ENCODE results near the gene RNF225. TPM values are rescaled to one million over a fixed set of nuclear protein-coding genes. Genes with fewer than 3 reads are reported as not detected.

The RNF225 gene
- total and polyA plus RNA-seq, 2 of the 13 experiments (the other 11 are each of a cell fraction or from before 2014, with no cell fraction given): not detected

DNA sequence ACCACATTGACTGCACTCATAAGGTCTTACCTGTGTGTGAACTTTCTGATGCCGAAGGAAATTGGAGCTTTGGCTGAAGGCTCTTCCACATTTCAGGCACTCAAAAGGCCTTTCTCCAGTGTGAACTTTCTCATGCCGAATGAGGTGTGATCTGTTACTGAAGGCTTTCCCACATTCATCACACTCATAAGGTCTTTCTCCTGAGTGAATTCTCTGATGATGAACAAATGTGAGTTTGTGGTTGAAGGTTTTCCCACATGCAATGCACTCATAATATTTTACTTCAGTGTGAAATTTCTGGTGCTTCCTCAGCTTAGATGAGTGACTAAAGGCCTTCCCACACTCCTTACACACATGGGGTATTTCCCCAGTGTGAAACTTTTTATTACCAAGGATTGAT, 38.8 kb downstream of the RNF225 start (continued):
- TF ChIP-seq ZNF503 (CRISPR knock-in tag; IDR thresholded peaks at IDR 0.05) (no peak), NFATC3 (CRISPR knock-in tag; IDR thresholded peaks at IDR 0.05) (no peak)

DNA sequence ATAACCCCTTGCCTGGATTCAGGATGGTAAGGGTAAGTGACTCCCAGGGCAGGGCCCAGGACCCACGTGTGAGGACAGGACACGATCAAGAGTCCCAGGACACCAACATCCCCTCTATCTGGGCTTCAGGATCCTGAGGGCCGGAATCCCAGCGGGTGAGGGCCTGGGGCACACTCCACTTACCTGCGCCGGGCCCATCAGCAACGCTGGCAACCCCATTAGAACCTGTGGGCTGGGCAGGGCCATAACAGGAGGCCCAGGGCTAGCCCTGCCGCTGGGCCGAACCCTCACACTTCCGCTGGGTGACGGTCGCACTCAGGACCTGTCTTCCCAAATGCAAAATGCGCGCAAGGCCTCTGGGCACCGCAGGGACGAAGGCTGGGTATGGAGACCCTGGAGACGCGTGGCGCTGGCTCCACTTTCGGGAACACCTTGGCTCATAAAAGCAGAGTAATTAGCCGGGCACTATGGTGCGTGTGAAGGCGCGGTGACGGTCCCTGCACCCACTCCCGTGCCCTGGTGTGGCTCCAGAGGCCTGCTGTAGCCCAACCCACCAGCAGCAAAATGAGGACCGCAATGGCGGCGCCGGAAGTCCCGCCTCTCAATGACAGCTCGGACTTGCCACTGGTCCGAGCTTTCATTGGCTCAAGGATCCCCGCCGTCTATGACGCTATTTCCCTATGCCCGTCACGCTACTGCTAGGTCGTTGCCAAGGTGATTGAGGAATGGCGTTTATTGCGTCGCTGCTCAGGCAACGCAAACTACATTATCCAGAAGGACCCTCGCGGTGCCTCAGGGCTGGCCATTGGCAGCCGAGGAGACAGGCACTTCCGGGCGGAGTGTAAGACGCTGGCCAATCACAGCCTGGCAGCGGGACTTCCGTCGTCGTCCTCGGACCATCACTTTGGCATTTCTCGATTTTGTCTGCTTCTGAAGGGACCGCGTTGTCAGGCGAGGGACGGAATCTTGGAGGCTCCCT, 44.4 kb downstream of the RNF225 start, which contains the start of gene ZNF132:
TSS of gene ZNF132 (minus strand) at position 578 of the 979 bp plus-strand sequence. CDS start at position 246, 332 bp downstream.
- no peak within 1 kb of the TSS for H3K9ac ChIP-seq (ENCODE audit: insufficient read depth, low read depth, low read length)
- no TSS peak for BruUV-seq (replicated peaks)
- H3K9me3 ChIP-seq (ENCODE audit: low read length): no peaks in the 10 kb centered on the region
- CTCF ChIA-PET (ENCODE audit: low intra/inter-chr PET ratio, low total read pairs): no interaction called here
- H3K4me1 ChIP-seq (ENCODE audit: insufficient read depth, low read length): no peaks in the 10 kb centered on the region
- no peak within 1 kb of the TSS for H3K27ac ChIP-seq (ENCODE audit: extremely low read length, insufficient read depth, low read length)
- H2AFZ ChIP-seq (ENCODE audit: low read length): no peak within 1 kb of the TSS
- WGBS (ENCODE audit: low lambda C conversion rate): 75% methylated on average over 45 of the region's 59 CpGs
- H4K20me1 ChIP-seq (ENCODE audit: insufficient read depth, low read length): no peaks in the 10 kb centered on the region
- DNase-seq (ENCODE audit: low spot score): no peak
- no peak for ATAC-seq
- intact Hi-C loops (cut with micrococcal nuclease; ENCODE audit: unreplicated experiment): no loop called here
- in situ Hi-C loops (cut with HindIII; ENCODE audit: extremely low pct_ligation_motif_present, low pct_unique_long_range_greater_than_20kb): no loop called here
- H3K36me3 ChIP-seq (replicated peaks in 1 of 2; ENCODE audit: control insufficient read depth in 1 of 2, insufficient read depth in 2 of 2, low read length in 2 of 2): no peaks in the 10 kb centered on the region
- H3K27me3 ChIP-seq (ENCODE audit: control insufficient read depth in 1 of 2, insufficient read depth in 2 of 2, low read length in 2 of 2): no peaks in the 10 kb centered on the region
- H3K79me2 ChIP-seq (ENCODE audit: insufficient read depth, low read length): no peaks in the 10 kb centered on the region
- H3K4me3 ChIP-seq (replicated peaks in 1 of 3; ENCODE audit: insufficient read depth in 1 of 3, low read depth in 2 of 3, low read length in 3 of 3): no peak within 1 kb of the TSS
- FAIRE-seq: no peak
- POLR2A ChIA-PET: no interaction called here
- no peak within 1 kb of the TSS for H3K4me2 ChIP-seq (ENCODE audit: low read depth, low read length)
- TF ChIP-seq ZNF766 (CRISPR knock-in tag; IDR thresholded peaks at IDR 0.05; ENCODE audit: borderline replicate concordance): no peak
- TF ChIP-seq ZNF564 (CRISPR knock-in tag; IDR thresholded peaks at IDR 0.05): no peak
- TF ChIP-seq, protein P1, sequence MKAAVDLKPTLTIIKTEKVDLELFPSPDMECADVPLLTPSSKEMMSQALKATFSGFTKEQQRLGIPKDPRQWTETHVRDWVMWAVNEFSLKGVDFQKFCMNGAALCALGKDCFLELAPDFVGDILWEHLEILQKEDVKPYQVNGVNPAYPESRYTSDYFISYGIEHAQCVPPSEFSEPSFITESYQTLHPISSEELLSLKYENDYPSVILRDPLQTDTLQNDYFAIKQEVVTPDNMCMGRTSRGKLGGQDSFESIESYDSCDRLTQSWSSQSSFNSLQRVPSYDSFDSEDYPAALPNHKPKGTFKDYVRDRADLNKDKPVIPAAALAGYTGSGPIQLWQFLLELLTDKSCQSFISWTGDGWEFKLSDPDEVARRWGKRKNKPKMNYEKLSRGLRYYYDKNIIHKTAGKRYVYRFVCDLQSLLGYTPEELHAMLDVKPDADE (CRISPR knock-in tag; IDR thresholded peaks at IDR 0.05): no peak
- TF ChIP-seq ZNF275 (CRISPR knock-in tag; IDR thresholded peaks at IDR 0.05; ENCODE audit: borderline replicate concordance): no peak
- TF ChIP-seq POLR2AphosphoS2 (IDR thresholded peaks at IDR 0.05; ENCODE audit: low read depth, low read length): no peak
- TF ChIP-seq ZNF782 (CRISPR knock-in tag; IDR thresholded peaks at IDR 0.05; ENCODE audit: borderline replicate concordance): no peak
- TF ChIP-seq ZSCAN30 (CRISPR knock-in tag; IDR thresholded peaks at IDR 0.05): no peak
- no peak for TF ChIP-seq NFAT5 (CRISPR knock-in tag; IDR thresholded peaks at IDR 0.05)
- no peak for TF ChIP-seq ATRX (CRISPR knock-in tag; IDR thresholded peaks at IDR 0.05; ENCODE audit: borderline replicate concordance)
- no peak for TF ChIP-seq ZMYM3 (CRISPR knock-in tag; IDR thresholded peaks at IDR 0.05)
